ENCODE measurements around the gene CHRDL2. TPM values are rescaled to one million over a fixed set of nuclear protein-coding genes. Genes with fewer than 3 reads are reported as not detected.

The CHRDL2 gene
- total and polyA plus RNA-seq, 2 of the 4 experiments (the other 2 are of a cell fraction), result 0.80 TPM; not detected in 1

DNA sequence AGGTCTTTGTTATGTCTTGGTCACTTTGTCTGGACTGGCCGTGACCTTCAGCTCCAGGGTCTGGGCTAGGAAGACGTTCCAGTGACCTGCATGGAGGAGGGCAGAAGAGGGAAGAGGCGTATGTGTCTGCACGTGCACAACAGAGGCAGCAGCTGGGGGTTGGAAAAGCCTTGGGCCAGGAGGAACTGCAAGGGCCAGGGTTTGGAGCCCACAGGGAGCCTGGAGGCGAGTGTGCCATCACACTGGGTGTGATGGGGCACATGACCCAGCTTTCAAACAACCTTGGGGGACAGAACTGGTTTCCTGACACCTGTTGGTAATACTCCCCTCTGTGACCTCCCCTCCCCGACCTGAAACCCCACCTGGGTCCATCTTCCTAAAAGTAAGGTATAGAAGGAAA, 34.7 kb downstream of the CHRDL2 start:
- H2BK15ac ChIP-seq (ENCODE audit: low read depth, low read length), result peak overlapping the region; percentile 96; the same call in 2 of the 3 replicates
- H3K4me3 ChIP-seq (ENCODE audit: insufficient read depth, low read depth, low read length), result no peak overlapping the region
- peaks cover 15% of the 10 kb centered on the region for H3K9me1 ChIP-seq (ENCODE audit: insufficient read depth, low read length)
- H3K36me3 ChIP-seq (ENCODE audit: control insufficient read depth, insufficient read depth, low read length), result no peaks in the 10 kb centered on the region
- BruUV-seq (replicated peaks), result no TSS peak
- H3K4ac ChIP-seq (ENCODE audit: low read depth, low read length), result peak overlapping the region; percentile 90
- peak; percentile 30 for ATAC-seq (ENCODE audit: low read depth)
- H2AFZ ChIP-seq (replicated peaks; ENCODE audit: low read length, poor library complexity), result peak overlapping the region; percentile 79
- intact Hi-C loops (cut with micrococcal nuclease), result loop anchor here (1.0 kb wide), 1 partner anchor 46 kb away; no protein-coding TSS in a partner anchor
- dilution Hi-C loops (cut with HindIII; ENCODE audit: low sequenced_read_pairs, unreplicated experiment), result no loop called here
- H4K20me1 ChIP-seq (ENCODE audit: insufficient read depth, low read length), result no peaks in the 10 kb centered on the region
- no peaks in the 10 kb centered on the region for H3K9me3 ChIP-seq (ENCODE audit: control insufficient read depth, insufficient read depth, low read length)
- H3K9ac ChIP-seq (ENCODE audit: low read depth, low read length), result peak overlapping the region; percentile 59
- peak overlapping the region; percentile 83 to 86 for H4K8ac ChIP-seq (ENCODE audit: low read depth in 2 of 2, low read length in 2 of 2)
- peak overlapping the region; percentile 90 for H2BK120ac ChIP-seq (ENCODE audit: low read depth, low read length)
- peak overlapping the region; percentile 74 for H2AK9ac ChIP-seq (replicated peaks; ENCODE audit: low read depth, low read length, poor library complexity)
- H3K27me3 ChIP-seq (ENCODE audit: control insufficient read depth, insufficient read depth, low read length), result no peaks in the 10 kb centered on the region; the same call in 1 of the 2 replicates
- ChIA-PET CTCF (interaction anchor here (1.0 to 1.4 kb wide), 2 partner anchors 30 to 43 kb away, joined by 3 to 4 read pairs; no protein-coding TSS in a partner anchor), POLR2A (ENCODE audit: unreplicated experiment) (no interaction called here)
- TF ChIP-seq, protein P1, sequence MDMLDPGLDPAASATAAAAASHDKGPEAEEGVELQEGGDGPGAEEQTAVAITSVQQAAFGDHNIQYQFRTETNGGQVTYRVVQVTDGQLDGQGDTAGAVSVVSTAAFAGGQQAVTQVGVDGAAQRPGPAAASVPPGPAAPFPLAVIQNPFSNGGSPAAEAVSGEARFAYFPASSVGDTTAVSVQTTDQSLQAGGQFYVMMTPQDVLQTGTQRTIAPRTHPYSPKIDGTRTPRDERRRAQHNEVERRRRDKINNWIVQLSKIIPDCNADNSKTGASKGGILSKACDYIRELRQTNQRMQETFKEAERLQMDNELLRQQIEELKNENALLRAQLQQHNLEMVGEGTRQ (IDR thresholded peaks at IDR 0.05; ENCODE audit: low read depth, low read length), result peak; percentile 34
- TF ChIP-seq BHLHE40 (IDR thresholded peaks at IDR 0.05; ENCODE audit: low read depth, low read length) (peak; percentile 91), FOS (IDR thresholded peaks at IDR 0.05; ENCODE audit: low read depth, low read length) (no peak)
- DNase-seq, result no peak
- H3K23ac ChIP-seq (ENCODE audit: low read depth, low read length), result peak overlapping the region; percentile 39; the same call in 1 of the 2 replicates
- peak overlapping the region; percentile 51 for H3K14ac ChIP-seq (replicated peaks; ENCODE audit: low read depth, low read length)
- H2BK5ac ChIP-seq (ENCODE audit: low read depth, low read length, poor library complexity, severe bottlenecking), result peak overlapping the region; percentile 87
- 40% methylated on average over 3 of the region's 6 CpGs; no CpG with 5 or more reads in 1 of the 2 experiments for WGBS, 2 experiments (ENCODE audit: extremely low coverage in 2 of 2, insufficient read length in 1 of 2)
- H3K56ac ChIP-seq (ENCODE audit: extremely low read depth, insufficient read depth, low read length), result peak overlapping the region; percentile 3; the same call in 1 of the 2 replicates
- H3K4me1 ChIP-seq (ENCODE audit: control insufficient read depth, insufficient read depth, low read length), result peaks cover 24% of the 10 kb centered on the region
- in situ Hi-C loops (cut with MboI; ENCODE audit: low sequenced_read_pairs), result no loop called here
- peak overlapping the region; percentile 99 for H2AK5ac ChIP-seq (ENCODE audit: low read depth, low read length)
- no peaks in the 10 kb centered on the region for H3K79me1 ChIP-seq (ENCODE audit: low read depth in 1 of 2, low read length in 2 of 2)
- H3K18ac ChIP-seq (ENCODE audit: low read depth, low read length), result peak overlapping the region; percentile 98
- H4K91ac ChIP-seq (ENCODE audit: insufficient read depth, low read depth, low read length), result peak overlapping the region; percentile 97
- H4K5ac ChIP-seq (ENCODE audit: low read depth, low read length), result peak overlapping the region; percentile 97
- peak overlapping the region; percentile 43 for H3K4me2 ChIP-seq (ENCODE audit: low read depth, low read length)
- peak overlapping the region; percentile 77 for H3K27ac ChIP-seq (ENCODE audit: insufficient read depth, low read length)
- peak overlapping the region; percentile 92 for H2BK20ac ChIP-seq (ENCODE audit: low read depth, low read length)
